Endothelial cell of umbilical vein (primary cell): Measurements from ENCODE around the gene C19orf44.

ENCODE experiments used
- CTCF ChIP-seq, 2 donors: IDR thresholded peaks; 1 replicate in 1 of 2; 2 replicates in 1 of 2; pipeline ENCODE4 v1.5.1; 2011; ENCODE audit warnings: low read length in 2 of 2, mild to moderate bottlenecking in 2 of 2, moderate library complexity in 2 of 2, control low read depth in 1 of 2, inconsistent platforms in 1 of 2, low read depth in 1 of 2; ENCODE audit not compliant: insufficient read depth in 1 of 2; ENCODE audit errors: extremely low read depth in 1 of 2
- POLR2A ChIP-seq: IDR thresholded peaks from 2 replicates; pipeline ENCODE4 v1.6.1; 2012; ENCODE audit warnings: low read depth, mild to moderate bottlenecking, control low read depth, low read length

GRCh38 chr19:16525751-16526481, 29.7 kb downstream of the C19orf44 start:
- no peak for TF ChIP-seq POLR2A
- TF ChIP-seq CTCF (IDR thresholded peaks at IDR 0.05; ENCODE audit: extremely low read depth in 1 of 2, insufficient read depth in 1 of 2, low read depth in 1 of 2, low read length in 2 of 2), result no peak
